Epithelial cell of prostate (primary cell): Measurements from ENCODE around the gene RHOBTB3.
A peak's percentile ranks its signal among the peaks of the same experiment; 100 is the strongest.
"Not testable (repeated sequence)": the region's sequence is repeated elsewhere in the genome, so short reads cannot be mapped to it uniquely, and the experiment has no call there.

Source experiments
- DNase-seq: peaks from one replicate; pipeline ENCODE4 v3.0.0-alpha.2; 2011; ENCODE audit warnings: low read depth, low spot score
- H3K27ac ChIP-seq: fragments of 450-650 bp; 2 replicates; pipeline ENCODE4 v1.5.1; 2017; ENCODE audit warnings: mild to moderate bottlenecking

RHOBTB3 gene

DNA sequence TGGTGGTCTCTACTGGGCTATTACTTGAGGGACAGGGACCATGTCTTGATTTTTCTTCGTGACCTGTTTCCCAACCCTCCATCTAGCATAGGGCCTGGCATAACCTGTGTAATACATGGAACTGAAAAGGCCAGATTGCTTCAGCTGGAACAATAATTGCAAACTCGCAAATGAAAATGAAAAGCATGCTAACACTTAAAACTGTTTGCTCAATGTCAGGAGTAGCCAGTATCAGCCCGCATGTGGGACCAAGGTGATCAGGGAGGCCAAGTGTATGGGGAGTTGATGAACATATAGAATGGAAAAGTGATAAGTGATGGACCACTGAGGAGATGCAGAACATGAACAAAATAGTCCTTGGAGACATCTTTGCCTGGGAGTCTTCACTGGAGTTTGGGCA, 66.2 kb downstream of the RHOBTB3 start:
- H3K27ac ChIP-seq, result no peak overlapping the region
- DNase-seq, result no peak

DNA sequence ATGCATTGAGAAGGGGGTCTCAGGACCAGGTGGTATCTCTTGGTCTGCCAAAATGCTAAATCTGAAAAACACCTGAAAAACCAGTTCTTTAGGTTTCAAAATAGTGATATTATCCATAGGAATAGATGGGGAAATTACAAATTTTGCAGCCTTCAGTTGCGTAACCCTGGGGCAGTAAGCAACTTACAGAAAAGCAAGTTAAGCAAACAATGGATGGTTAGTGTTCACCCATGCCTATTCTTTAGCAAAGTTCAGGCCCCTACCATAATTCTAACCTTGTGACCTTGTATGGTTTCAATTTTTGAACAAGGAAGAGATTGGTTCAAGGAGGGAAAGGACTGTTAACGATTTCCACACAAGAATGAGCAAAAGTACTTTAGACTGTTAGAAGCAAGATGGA, 66.9 kb downstream of the RHOBTB3 start:
- H3K27ac ChIP-seq, result no peak overlapping the region
- no peak for DNase-seq

DNA sequence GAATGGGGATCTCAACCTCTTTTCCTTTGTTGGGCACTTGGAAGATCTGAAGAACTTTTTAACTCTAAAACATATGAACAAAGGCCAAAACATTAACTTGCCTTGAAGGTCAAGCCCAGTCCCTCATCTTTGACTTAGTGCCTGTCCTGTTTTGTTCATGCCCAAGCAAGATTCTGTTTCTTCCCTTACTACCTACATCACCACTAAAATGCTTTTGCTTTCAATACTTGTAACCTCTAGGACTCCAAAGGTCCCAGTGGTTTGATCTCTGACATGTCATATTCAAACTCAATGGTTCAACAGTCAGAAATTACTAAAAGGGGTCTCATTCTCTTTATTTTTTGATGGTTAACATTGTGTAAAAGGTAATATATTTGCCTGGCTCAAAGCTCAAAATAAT, 67.4 kb downstream of the RHOBTB3 start:
- no peak for DNase-seq
- H3K27ac ChIP-seq, result no peak overlapping the region

DNA sequence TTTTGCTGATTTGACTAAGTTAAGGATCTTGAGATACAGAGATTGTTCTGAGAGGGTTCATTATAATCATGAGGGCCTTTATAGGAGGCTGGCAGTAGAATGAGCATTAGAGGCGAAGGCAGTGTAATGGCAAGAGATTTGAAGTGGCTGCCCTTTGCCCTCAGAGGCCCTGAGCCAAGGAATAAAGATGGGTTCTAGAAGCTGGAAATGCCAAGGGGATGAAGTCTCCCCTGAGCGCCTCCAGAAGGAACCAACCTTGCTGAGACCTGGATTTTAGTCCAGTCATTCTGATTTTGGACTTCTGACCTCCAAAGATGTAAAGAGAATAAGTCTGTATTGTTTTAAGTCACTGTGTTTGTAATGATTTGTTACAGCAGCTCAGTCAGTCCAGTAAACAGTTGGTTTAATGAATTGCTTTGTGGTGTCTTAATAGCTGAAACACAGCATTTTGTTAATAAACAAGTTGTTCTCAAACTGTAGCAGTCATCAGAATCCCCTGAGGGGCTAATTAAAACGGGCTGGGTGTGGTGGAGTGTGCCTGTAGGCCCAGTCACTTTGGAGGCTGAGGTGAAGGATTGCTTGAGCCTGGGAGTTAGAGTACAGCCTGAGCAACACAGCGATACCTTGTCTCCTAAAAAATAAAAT, 68.2 kb downstream of the RHOBTB3 start:
- no peak overlapping the region for H3K27ac ChIP-seq
- no peak for DNase-seq

DNA sequence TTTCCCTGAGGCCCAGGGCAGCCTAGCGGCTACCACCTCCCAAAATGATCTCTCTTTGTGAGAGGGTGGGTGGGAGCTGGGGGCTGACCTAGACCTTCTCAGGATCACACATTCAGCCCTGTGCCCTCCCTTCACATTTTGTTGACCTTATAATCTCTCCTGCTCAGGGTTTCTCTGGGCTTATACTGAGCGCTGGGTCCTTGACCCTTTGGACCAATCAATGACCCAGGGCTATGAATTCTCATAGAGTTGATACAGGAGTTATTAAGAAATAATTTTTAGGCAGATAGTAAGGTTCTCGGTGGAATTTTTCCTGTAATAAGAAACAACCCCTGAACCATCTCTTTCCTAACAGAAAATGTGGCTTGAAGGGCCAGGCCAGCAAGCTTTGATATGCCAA, 69.4 kb downstream of the RHOBTB3 start:
- no peak overlapping the region for H3K27ac ChIP-seq
- DNase-seq, result no peak

DNA sequence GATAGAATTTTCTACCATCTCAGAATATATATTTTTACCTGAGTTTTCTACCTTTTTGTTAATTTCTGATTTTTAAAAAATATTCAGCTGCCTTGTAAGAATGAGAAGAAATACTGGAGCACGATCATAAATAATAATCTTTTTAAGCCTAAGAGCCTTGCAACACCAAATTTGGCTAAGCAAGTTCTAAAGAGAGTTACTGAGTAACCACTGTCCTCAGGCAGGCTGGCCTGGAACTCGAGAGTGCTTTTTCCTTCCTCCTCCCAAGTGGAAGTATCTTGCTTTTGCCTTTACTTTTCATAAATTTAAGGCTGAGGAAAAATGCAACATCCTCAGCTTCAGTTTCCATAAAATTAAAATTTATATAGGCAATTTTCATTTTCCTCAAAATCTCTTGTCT, 70.4 kb downstream of the RHOBTB3 start:
- H3K27ac ChIP-seq, result no peak overlapping the region
- DNase-seq, result no peak

DNA sequence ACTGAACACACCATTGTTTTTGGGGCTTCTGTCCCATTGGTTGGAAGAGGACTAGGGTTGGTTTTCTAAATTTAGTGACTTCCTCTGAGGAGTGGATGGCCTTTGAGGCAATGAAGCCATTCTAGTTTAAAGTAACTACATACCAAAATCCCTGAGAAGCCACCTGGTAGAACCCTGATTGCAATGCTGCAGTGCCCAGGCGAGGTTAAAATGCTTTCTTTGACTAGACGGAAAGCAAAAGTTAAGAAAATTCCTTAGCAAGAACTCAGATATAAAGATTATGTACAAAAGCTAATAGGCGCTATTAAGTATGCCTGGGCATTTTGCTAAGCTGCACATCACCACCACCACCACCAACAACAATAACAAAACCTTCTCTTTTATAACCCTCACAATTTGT, 70.8 kb downstream of the RHOBTB3 start:
- no peak for DNase-seq
- H3K27ac ChIP-seq, result no peak overlapping the region

DNA sequence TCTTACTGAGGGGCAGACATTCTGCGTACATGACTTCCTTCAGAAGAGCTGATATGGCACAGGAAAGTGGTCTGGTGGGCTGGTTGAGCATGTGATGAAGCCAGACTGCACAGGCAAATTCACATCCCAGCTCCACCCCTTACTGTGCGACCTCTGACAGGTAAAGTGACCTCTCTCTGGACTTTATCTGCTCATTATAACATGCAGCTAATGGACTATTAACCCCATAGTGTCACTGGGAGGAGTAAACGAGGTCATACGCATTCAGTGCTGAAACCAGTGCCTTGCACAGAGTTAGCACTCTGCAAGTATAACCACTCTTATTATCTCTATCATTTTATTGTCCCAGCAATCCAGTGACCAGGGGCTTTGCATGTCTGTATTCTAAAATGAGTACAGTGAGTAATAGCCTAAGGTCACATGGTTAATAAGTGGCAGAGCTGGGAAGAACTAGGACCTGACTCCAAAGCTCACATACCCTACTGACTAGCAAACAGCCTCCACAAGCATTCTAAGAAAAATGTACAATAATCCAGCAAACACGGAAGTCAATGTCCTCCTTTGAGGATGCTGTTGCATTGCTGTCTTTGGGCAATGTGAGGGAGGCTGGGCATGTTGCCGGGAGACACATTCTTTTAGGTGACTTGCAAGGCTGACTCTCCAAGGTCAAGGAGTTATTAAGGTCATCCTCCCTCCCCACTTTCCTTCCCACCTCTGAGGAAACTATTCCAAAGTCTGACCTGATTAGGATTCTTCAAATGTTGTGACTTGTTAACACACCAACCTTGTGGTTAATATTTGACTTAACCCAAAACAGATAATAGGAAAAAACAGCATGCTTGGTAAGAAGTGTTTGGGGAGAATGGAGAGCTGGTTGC, 72.4 kb downstream of the RHOBTB3 start:
- no peak for DNase-seq
- H3K27ac ChIP-seq, result no peak overlapping the region

DNA sequence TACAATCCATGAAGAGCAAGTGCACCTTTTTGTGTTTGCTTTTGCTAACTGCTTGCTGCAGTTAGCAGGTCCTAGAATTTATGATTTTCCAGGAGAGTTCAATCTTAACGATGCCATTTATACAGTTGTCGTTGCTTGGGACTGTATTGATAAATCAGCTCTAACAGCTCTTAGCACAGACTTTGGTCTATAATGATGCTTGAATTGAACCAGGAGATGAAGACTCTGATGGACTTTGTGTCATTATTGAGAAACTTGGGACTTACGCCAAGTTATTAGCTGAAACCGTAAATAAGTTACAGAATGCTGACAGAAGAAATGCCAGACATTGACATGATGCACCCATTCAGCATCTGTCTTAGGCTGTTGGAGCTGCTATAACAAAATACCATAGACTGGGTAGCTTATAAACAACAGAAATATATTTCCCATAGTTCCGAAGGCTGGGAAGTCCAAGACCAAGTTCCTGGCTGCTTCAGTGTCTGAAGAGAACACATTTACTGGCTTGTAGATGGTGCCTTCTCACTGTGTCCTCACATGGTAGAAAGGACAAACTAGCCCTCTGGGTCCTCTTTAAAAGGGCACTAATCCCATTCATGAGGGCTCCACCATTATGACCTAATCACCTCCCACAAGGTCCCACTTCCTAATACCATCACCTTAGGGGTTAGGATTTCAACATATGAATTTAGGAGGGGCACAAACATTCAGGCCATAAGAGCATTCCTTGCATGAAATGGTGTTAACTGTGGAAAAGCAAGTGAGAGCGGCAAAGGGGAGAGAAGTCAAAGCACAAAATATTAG, 73.8 kb downstream of the RHOBTB3 start:
- no peak overlapping the region for H3K27ac ChIP-seq
- DNase-seq, result no peak

DNA sequence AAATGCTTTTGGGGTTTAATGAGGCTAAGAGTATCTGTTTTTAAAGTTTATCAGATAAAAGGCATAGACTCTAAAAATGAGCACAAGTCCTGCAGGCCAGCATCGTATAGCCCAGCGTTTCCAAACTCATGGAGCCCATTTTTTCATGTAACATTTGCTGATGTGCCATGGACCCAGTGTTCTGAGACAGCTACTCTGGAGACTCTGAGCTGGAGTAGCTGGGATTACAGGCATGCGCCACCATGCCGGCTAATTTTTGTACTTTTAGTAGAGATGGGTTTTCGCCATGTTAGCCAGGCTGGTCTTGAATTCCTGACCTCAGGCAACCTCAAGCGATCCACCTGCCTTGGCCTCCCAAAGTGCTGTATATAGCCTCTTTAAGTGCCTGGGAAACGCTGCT, 75.6 kb downstream of the RHOBTB3 start:
- H3K27ac ChIP-seq, result no peak overlapping the region

DNA sequence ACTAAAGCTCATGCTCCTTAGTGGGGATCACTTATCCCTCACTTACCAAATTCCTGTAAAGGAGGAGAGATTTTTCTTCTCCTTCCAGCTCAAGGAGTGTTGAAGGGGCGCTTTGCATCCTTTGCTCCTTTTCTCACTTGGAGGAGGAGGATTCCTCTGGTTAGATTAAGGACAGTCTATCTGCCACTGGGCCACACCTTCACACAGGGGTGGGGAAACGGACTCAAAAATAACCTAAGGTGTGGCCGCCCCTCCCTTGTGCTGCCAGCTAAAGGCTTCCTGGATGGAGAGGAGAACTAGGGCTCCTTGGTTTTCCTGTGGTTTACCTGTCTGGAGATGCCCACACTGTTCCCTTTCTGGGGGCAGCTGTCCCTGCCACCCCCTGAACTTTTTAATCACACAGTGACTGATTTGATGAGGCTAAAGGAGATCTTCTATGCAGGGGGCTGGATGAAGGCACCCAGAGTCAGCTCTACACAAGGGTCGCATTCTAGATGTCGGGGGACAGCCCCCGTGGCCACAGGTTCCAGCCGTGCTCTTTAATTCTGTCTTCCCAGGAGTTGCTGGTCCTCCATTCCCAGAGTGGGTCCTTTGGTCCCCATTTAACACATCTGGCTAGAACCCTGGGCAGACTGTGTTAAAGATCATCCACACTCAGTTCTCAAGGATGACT, 77.0 kb downstream of the RHOBTB3 start:
- DNase-seq, result no peak
- no peak overlapping the region for H3K27ac ChIP-seq

More for the DNA sequence above, 75.6 kb downstream of the RHOBTB3 start:
- DNase-seq, result no peak

DNA sequence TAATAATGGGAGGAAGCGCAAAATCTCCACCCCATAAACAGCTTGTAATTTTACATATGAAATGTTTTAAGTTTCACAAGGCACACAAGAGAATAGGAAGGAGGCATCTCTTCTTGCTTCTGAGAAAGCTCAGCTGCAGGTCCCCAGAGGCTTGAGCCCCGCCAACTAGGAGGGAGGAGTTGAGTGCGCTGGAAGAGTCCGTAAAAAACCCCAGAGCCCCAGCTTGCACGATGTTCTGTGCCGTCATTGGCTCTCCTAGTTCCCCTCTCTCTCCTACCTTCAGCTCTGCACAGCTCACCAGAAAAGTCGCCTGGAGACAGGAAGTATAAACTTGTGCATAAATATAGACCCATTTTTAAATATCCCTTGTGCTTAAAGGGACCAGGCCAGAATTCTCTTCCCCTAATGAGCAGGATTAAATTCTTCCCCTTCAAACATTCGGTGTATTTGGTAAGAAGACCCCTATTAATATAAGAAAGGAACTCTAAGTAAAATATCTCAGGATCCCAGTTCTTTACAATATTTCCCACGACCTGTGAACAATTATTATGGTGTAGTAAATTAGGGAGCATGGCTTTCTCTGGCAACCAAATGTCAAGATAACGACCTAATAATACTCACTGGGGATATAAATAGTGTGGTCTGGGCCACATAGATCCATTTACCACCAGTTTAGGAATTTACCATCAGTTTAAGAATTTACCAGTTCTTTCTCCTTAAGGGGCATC, 77.7 kb downstream of the RHOBTB3 start:
- no peak overlapping the region for H3K27ac ChIP-seq
- DNase-seq, result no peak

DNA sequence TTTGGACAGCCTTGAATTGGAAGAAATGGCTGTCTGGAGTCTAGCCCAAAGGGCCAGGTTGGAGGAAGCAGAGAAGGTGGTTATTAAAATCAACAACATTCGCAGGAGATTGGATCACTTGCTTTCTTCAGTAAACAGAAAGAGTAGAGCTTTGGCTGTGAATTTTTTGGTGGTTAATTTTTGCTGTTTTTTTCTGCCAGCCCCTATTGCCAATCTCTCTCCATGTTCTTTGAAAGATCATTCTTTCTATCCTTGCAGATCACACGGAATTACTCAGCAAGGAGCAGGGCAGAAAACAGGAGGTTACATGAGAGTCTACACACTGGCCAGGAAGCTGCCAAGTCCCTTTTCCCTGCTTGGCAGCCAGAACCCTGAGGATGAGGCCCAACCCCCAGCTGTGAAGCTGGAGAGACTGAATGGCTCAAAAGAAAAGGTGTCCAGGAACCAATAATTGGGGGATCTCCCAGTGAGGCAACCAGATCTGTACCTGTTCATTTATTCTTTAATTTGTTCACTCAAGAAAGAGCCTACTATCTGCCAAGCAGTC, 78.4 kb downstream of the RHOBTB3 start:
- DNase-seq, result no peak
- no peak overlapping the region for H3K27ac ChIP-seq

DNA sequence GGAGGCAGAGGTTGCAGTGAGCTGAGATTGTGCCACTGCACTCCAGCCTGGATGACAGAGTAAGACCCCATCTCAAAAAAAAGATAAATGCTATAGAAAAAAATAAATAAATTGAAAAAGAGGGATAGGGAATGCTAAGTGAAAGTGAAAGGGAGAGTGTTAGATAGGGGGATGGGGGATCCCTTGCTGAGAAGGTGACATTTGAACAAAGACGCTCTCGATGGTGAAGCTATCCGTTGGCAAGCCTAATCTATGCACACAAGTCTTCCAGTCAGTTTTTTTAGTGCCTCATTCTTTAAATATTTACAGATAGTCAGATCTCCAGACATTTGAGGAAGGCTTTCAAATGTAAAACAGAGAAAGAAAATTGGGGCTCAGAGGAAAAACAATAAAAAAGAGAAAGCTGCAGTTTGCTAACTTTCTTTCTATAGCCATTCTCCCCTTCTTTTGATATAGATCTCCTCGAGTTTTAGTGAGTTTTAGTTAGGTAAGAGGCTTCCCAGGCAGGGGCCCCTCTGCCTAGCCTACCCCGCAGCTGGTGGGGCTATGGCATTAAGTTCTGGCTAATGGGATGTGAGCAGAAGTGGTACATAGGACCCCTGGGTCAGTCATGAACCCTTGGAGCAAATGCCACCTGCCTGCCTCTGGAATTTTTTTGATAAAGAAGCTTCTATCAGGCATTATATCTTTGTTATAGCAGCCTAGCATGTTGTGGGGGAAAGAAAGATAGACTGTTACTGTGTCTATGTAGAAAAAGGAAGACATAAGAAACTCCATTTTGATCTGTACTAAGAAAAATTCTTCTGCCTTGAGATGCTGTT, 79.4 kb downstream of the RHOBTB3 start:
- DNase-seq, result no peak
- H3K27ac ChIP-seq, result peak overlapping the region; percentile 26

DNA sequence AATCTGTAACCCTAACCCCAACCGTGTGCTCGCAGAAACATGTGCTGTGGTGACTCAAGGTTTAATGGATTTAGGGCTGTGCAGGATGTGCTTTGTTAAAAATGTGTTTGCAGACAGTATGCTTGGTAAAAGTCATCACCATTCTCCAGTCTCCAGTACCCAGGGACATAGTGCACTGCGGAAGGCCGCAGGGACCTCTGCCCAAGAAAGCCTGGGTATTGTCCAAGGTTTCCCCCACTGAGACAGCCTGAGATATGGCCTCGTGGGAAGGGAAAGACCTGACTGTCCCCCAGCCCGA, 79.9 kb downstream of the RHOBTB3 start:
- not testable (repeated sequence) for DNase-seq
- H3K27ac ChIP-seq, result peak overlapping the region; percentile 26

DNA sequence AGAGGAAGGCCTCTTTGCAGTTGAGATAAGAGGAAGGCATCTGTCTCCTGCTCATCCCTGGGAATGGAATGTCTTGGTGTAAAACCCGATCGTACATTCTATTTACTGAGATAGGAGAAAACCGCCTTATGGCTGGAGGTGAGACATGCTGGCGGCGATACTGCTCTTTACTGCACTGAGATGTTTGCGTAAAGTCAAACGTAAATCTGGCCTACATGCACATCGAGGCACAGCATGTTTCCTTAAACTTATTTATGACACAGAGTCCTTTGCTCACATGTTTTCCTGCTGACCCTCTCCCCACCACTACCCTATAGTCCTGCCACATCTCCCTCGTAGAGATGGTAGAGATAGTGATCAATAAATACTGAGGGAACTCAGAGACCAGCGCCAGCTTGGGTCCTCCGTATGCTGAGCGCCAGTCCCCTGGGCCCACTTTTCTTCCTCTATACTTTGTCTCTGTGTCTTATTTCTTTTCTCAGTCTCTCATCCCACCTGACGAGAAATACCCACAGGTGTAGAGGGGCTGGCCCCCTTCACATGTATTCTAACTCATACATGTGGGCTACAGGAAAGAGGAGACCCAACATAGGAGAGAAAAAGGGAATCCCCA, 80.4 kb downstream of the RHOBTB3 start:
- H3K27ac ChIP-seq, result peak overlapping the region; percentile 26

DNA sequence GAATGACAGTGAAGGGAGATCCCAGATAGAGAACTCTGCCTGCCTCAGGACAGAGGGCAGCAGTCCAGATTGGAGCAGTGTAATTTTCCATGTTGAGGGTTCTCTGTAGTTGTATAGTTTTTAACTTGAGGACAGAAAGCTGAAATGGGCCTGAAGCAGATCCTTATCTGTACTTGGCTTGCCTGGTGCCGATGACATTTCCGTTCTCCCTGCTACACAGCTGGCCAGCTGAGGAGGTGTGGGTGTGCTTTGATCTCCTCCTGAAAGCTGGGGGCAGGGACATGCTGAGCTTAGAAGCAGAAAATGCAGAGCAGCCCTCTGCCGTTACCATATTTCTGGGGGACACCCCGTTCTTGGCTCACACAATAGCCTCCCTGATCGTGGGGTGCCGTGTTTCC, 80.9 kb downstream of the RHOBTB3 start:
- H3K27ac ChIP-seq, result no peak overlapping the region
- DNase-seq, result no peak

More for the DNA sequence above, 80.4 kb downstream of the RHOBTB3 start:
- not testable (repeated sequence) for DNase-seq

DNA sequence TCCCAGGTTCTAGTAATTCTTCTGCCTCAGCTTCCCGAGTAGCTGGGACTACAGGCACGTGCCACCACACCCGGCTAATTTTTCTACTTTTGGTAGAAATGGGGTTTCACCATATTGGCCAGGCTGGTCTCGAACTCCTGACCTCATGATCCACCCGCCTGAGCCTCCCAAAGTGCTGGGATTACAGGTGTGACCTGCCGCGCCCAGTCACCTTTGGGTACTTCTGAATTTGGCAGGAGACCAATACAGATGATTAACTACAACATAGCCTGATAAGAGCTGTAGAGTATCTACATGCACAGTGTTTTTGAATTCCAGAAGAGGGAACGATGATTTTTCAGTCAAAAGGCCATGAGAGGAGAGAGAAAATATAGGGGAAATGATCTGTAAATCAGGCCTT, 81.9 kb downstream of the RHOBTB3 start:
- DNase-seq, H3K27ac ChIP-seq: not testable (repeated sequence)
